ENCODE results near the gene LGR5. TPM values are rescaled to one million over a fixed set of nuclear protein-coding genes. Genes with fewer than 3 reads are reported as not detected.

Gene LGR5
- total RNA-seq, 4 donors from 2014 or later, result 8.7 to 40.1 (median 24.3) TPM

GRCh38 chr12:71536279-71536938, 96.8 kb downstream of the LGR5 start:
- in situ Hi-C loops (cut with MboI; ENCODE audit: low sequenced_read_pairs in 4 of 4) (no loop called here), intact Hi-C loops (cut with DNase I; ENCODE audit: low total_unique reads) (no loop called here)
- Histone ChIP-seq H3K4me3 (no peak overlapping the region), H3K27ac (no peak overlapping the region), H3K4me1 (no peaks in the 10 kb centered on the region), H3K9me3 (no peaks in the 10 kb centered on the region), H3K27me3 (no peaks in the 10 kb centered on the region), H3K36me3 (no peaks in the 10 kb centered on the region)
- ATAC-seq (no peak), DNase-seq (no peak)
- TF ChIP-seq POLR2A (IDR thresholded peaks at IDR 0.05) (no peak), CTCF (IDR thresholded peaks at IDR 0.05 in 4 of 5, conservative IDR thresholded peaks at IDR 0.05 in 1 of 5) (no peak)

- Histone ChIP-seq H3K27ac (no peak overlapping the region), H3K9me3 (no peaks in the 10 kb centered on the region), H3K4me3 (no peak overlapping the region), H3K4me1 (no peaks in the 10 kb centered on the region), H3K36me3 (no peaks in the 10 kb centered on the region), H3K27me3 (no peaks in the 10 kb centered on the region)
- no peak for DNase-seq
- in situ Hi-C loops (cut with MboI; ENCODE audit: low sequenced_read_pairs in 4 of 4) (no loop called here), intact Hi-C loops (cut with DNase I; ENCODE audit: low total_unique reads) (no loop called here)
- TF ChIP-seq POLR2A (IDR thresholded peaks at IDR 0.05), result no peak
- TF ChIP-seq CTCF (IDR thresholded peaks at IDR 0.05 in 4 of 5, conservative IDR thresholded peaks at IDR 0.05 in 1 of 5), result no peak
- no peak for ATAC-seq
These were observed 97.5 kb downstream of the LGR5 start for GRCh38 chr12:71536939-71537622.

- Histone ChIP-seq H3K27me3 (no peaks in the 10 kb centered on the region), H3K9me3 (no peaks in the 10 kb centered on the region), H3K27ac (no peak overlapping the region), H3K4me1 (no peaks in the 10 kb centered on the region), H3K4me3 (no peak overlapping the region), H3K36me3 (no peaks in the 10 kb centered on the region)
- intact Hi-C loops (cut with DNase I; ENCODE audit: low total_unique reads), result no loop called here
- TF ChIP-seq CTCF (IDR thresholded peaks at IDR 0.05 in 4 of 5, conservative IDR thresholded peaks at IDR 0.05 in 1 of 5) (no peak), POLR2A (IDR thresholded peaks at IDR 0.05) (no peak)
- in situ Hi-C loops (cut with MboI; ENCODE audit: low sequenced_read_pairs in 4 of 4), result no loop called here
- DNase-seq (no peak), ATAC-seq (no peak)
These were observed 99.2 kb downstream of the LGR5 start for GRCh38 chr12:71538807-71539206.

- H3K27ac ChIP-seq, result no peak overlapping the region
These were observed 102.0 kb downstream of the LGR5 start for GRCh38 chr12:71541583-71541982.

More at GRCh38 chr12:71541583-71541982, 102.0 kb downstream of the LGR5 start:
- no peaks in the 10 kb centered on the region for H3K4me1 ChIP-seq
- H3K36me3 ChIP-seq, result no peaks in the 10 kb centered on the region
- no peaks in the 10 kb centered on the region for H3K9me3 ChIP-seq
- H3K27me3 ChIP-seq, result no peaks in the 10 kb centered on the region
- TF ChIP-seq CTCF (IDR thresholded peaks at IDR 0.05 in 4 of 5, conservative IDR thresholded peaks at IDR 0.05 in 1 of 5) (no peak), POLR2A (IDR thresholded peaks at IDR 0.05) (no peak)
- DNase-seq (no peak), ATAC-seq (no peak)
- intact Hi-C loops (cut with DNase I; ENCODE audit: low total_unique reads) (no loop called here), in situ Hi-C loops (cut with MboI; ENCODE audit: low sequenced_read_pairs in 4 of 4) (no loop called here)
- H3K4me3 ChIP-seq, result no peak overlapping the region
